Spleen (tissue), 11 donors: ENCODE results near the gene DAZAP1. TPM values are rescaled to one million over a fixed set of nuclear protein-coding genes. Genes with fewer than 3 reads are reported as not detected.
"Not testable (repeated sequence)": the region's sequence is repeated elsewhere in the genome, so short reads cannot be mapped to it uniquely, and the experiment has no call there.

Experiments used
- DNase-seq: peaks from one replicate; pipeline ENCODE4 v3.0.0-alpha.2; 2020
- H3K27ac ChIP-seq, 8 donors: fragments of 200-600 bp; sonication (generic) in 7 of 8; 1 replicate in 4 of 8; 2 replicates in 4 of 8; pipeline versions ENCODE4 v1.5.0 to v1.8.0; 2016 to 2021; ENCODE audit warnings: inconsistent platforms in 4 of 8, mild to moderate bottlenecking in 4 of 8, moderate library complexity in 1 of 8
- H3K27me3 ChIP-seq, 7 donors: fragments of 200-600 bp; sonication (generic) in 6 of 7; replicated peaks in 1 of 7; 1 replicate in 4 of 7; 2 replicates in 3 of 7; pipeline versions ENCODE4 v1.5.0 to v1.8.0; 2016 to 2021; ENCODE audit warnings: inconsistent platforms in 3 of 7, mild to moderate bottlenecking in 1 of 7
- H3K36me3 ChIP-seq, 6 donors: fragments of 200-600 bp; sonication (generic) in 5 of 6; 1 replicate in 4 of 6; 2 replicates in 2 of 6; pipeline versions ENCODE4 v1.5.0 to v1.8.0; 2016 to 2021; ENCODE audit warnings: inconsistent platforms in 2 of 6
- H3K4me1 ChIP-seq, 6 donors: fragments of 200-600 bp; sonication (generic) in 5 of 6; 1 replicate in 3 of 6; 2 replicates in 3 of 6; pipeline versions ENCODE4 v1.5.0 to v1.8.0; 2016 to 2021; ENCODE audit warnings: inconsistent platforms in 3 of 6
- H3K4me3 ChIP-seq, 8 donors: fragments of 200-600 bp; sonication (generic) in 7 of 8; 1 replicate in 4 of 8; 2 replicates in 4 of 8; pipeline versions ENCODE4 v1.5.0 to v1.8.0; 2016 to 2021; ENCODE audit warnings: inconsistent platforms in 4 of 8, mild to moderate bottlenecking in 4 of 8, moderate library complexity in 2 of 8
- H3K9me3 ChIP-seq, 8 donors: fragments of 200-600 bp; sonication (generic) in 7 of 8; 1 replicate in 4 of 8; 2 replicates in 4 of 8; pipeline versions ENCODE4 v1.5.0 to v1.8.0; 2016 to 2021; ENCODE audit warnings: inconsistent platforms in 4 of 8
- POLR2A ChIP-seq, 3 donors: fragments of 450-650 bp; IDR thresholded peaks; one replicate each; pipeline ENCODE4 v1.5.1; 2017; ENCODE audit warnings: antibody characterized with exemption in 3 of 3, mild to moderate bottlenecking in 1 of 3
- POLR2AphosphoS5 ChIP-seq, 3 donors: sonication (generic); formaldehyde crosslinking; IDR thresholded peaks; one replicate each; pipeline ENCODE4 v1.5.1; 2017; ENCODE audit warnings: antibody characterized with exemption in 3 of 3
- WGBS, 5 donors: extraction: QIAGEN DNeasy Blood & Tissue Kit in 3 of 5; methylation state at CpG; one replicate each; pipeline versions ENCODE4 v1.1.5 to v1.1.7; 2013 to 2018; 5-methylcytosine and 5-hydroxymethylcytosine counted together
- intact Hi-C: fragments of 100-400 bp; cut with DNase I; formaldehyde crosslinking; loops from one replicate; pipeline ENCODE4 v1.15.0; 2023; ENCODE audit warnings: low total_unique reads
- polyA plus RNA-seq, 3 donors: library from polyadenylated mRNA; stranded (reverse); fragments of 200-250 nt; gene quantifications; one replicate each; pipeline ENCODE4 v1.2.1, GENCODE V29; 2013
- total RNA-seq, 7 donors: library from RNA; depleted of rRNA in 3 of 7; stranded (reverse); fragments of >200 nt in 3 of 7; fragmentation: NEBNext Ultra II Directional in 4 of 7; extraction: Animal tissue kit (Norgen Biotek cat#: 25700) in 4 of 7; gene quantifications; one replicate each; pipeline versions ENCODE4 v1.1.0 to v1.2.1, GENCODE V29; 2016 to 2021
- TF ChIP-seq, protein P1 (sequence below), 11 experiments: fragments of 200-600 bp in 7 of 11; fragments of 450-650 bp in 4 of 11; sonication (generic) in 4 of 11; IDR thresholded peaks in 8 of 11; conservative IDR thresholded peaks in 3 of 11; 1 replicate in 7 of 11; 2 replicates in 4 of 11; pipeline versions ENCODE4 v1.4.0 to v1.8.0; 2016 to 2021; ENCODE audit warnings: antibody characterized with exemption in 11 of 11, inconsistent platforms in 4 of 11, mild to moderate bottlenecking in 1 of 11
- donor health status: healthy with polysubstance abuse.
- donor health status: DM: no; HTN: no; CAD: no; lungs with moderate emphysema.
- donor health status: DM: no; HTN: no; CAD: no.
- donor health status: Bipolar disorder and iron deficiency.
- donor health status: healthy.
- donor health status: DM: no; HTN: no; CAD: no.
- donor health status: DM: yes; HTN: yes; CAD: no.

DAZAP1 gene
- total and polyA plus RNA-seq, 10 donors: 43.8 to 137 (median 99.6) TPM

DNA sequence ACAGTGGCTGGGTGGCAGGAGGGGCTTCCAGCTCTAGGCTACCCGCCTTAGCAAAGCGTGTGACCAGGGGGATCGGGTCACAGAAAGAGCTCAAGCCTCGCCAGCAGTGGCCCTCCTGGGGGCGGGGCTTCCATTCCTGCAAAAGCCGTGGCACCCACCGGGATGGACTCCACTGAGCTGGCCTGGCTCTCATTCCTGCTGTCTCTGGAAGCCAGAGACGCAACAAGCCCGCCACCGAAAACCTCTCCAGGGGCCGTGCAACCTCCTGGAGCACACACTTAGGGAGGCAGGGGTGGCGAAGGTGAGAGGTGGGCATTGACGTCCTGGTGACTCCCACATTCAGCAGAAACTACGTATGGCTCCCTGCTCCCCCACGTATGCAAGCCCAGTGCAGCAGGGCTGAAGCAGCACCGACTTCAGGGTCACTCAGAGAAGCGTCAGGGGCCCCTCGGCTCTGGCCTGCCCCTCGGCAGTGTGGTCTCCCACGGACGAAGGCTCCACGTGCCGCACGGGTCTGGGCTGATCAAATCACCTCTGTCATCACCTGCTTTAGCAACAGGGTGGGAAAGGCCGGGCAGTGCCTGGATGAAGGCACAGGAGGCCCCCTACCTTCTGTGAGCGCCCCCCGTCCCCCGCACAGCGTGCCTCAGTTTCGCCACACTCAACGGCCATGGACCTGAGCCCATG lies 68.5 kb downstream of the DAZAP1 start:
- H3K4me1 ChIP-seq: peaks cover 21 to 92% (median 51%) of the 10 kb centered on the region in 6 donors
- 89 to 94% (median 92%) methylated on average over 21 to 31 of the region's 31 CpGs for WGBS, 5 donors

DNA sequence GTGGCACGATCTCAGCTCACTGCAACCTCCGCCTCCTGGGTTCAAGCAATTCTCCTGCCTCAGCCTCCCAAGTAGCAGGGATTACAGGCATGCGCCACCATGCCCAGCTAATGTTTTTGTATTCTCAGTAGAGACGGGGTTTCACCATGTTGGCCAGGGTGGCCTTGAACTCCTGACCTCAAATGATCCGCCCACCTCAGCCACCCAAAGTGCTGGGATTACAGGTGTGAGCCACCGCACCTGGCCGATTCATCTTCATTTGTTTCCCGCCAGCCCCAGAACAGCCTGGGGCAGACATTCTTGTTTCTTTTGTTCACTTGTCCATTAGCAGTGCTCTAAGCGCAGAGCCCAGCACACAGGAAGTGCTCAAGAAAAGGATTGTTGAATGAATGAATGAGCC lies 69.7 kb downstream of the DAZAP1 start:
- DNase-seq, H3K27ac ChIP-seq, H3K4me3 ChIP-seq, H3K9me3 ChIP-seq, intact Hi-C loops: not testable (repeated sequence)
- Histone ChIP-seq H3K27me3 (peaks cover 0 to 21% (median 13%) of the 10 kb centered on the region in 7 donors), H3K4me1 (peaks cover 11 to 83% (median 39%) of the 10 kb centered on the region in 6 donors), H3K36me3 (peaks cover 0 to 45% (median 25%) of the 10 kb centered on the region in 6 donors)
- 93 to 96% (median 94%) methylated on average over 9 of the region's 9 CpGs for WGBS, 5 donors

More for the DNA sequence above, 68.5 kb downstream of the DAZAP1 start:
- TF ChIP-seq POLR2AphosphoS5 (IDR thresholded peaks at IDR 0.05) (peak in 1 of 3 donors; percentile 30), POLR2A (IDR thresholded peaks at IDR 0.05) (no peak)
- no peak overlapping the region for H3K27ac ChIP-seq
- H3K36me3 ChIP-seq: peaks cover 0 to 45% (median 25%) of the 10 kb centered on the region in 6 donors
- no peaks in the 10 kb centered on the region for H3K9me3 ChIP-seq
- peak; percentile 70 for DNase-seq
- peaks cover 6 to 33% (median 24%) of the 10 kb centered on the region in 7 donors for H3K27me3 ChIP-seq
- intact Hi-C loops: no loop called here
- H3K4me3 ChIP-seq: no peak overlapping the region

DNA sequence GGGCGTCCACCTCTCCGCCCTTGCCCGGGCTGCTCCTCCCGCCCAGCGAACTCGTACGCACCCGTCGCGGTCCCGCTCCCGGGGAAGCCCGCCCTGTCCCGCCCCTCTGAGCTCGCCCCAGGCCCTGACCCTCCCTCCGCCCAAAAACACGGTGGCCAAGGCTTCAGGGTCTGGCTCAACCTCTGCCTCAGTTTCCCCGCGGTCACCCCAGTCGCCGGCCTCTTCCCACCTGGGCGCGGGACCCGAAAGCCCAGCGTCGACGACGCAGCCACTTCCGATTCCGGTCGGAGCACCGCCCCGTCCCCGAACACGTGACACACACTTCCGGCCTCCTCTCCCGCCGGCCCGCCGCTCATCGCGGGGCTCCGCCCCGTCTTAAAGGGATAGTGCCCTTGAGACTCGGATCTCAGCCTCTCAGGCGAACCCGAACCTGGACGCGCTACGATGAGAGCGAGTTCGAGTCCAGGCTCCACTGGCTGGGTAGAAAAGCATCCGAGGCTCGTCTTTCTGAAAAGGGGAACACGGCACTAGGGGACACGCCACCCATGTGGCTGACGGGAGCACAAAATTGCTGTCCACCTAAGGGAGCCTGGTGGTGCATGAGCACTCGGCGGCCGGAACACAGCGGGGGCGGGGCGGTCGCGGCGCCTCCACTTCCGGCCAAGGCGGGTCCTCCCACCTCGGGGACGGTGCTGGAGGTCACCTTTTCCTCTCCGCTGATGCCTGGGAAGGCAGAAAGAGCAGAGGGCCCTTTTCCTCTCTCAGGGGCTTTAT lies 71.7 kb downstream of the DAZAP1 start, which contains the start of gene C19orf25:
Gene C19orf25 (minus strand): TSS at position 282 of the 774 bp plus-strand sequence. CDS start 312 bp downstream, outside the sequence.
- WGBS, 5 donors: 0 to 1% (median 0%) methylated on average over 34 to 71 of the region's 71 CpGs
- Histone ChIP-seq H3K27me3 (peaks cover 0 to under 1% (median 0%) of the 10 kb centered on the region in 7 donors), H3K27ac (peak within 1 kb of the TSS; percentile 75 to 94 (median 85)), H3K4me3 (peak within 1 kb of the TSS; percentile 94 to 99 (median 97)), H3K9me3 (no peaks in the 10 kb centered on the region), H3K4me1 (peaks cover 11 to 63% (median 33%) of the 10 kb centered on the region in 6 donors), H3K36me3 (peaks cover 0 to 38% (median 23%) of the 10 kb centered on the region in 6 donors)
- DNase-seq: peak; percentile 99
- intact Hi-C loops: no loop called here
- peak in 2 of 3 donors; percentile 37 to 61 for TF ChIP-seq POLR2A (IDR thresholded peaks at IDR 0.05)
- TF ChIP-seq, protein P1, sequence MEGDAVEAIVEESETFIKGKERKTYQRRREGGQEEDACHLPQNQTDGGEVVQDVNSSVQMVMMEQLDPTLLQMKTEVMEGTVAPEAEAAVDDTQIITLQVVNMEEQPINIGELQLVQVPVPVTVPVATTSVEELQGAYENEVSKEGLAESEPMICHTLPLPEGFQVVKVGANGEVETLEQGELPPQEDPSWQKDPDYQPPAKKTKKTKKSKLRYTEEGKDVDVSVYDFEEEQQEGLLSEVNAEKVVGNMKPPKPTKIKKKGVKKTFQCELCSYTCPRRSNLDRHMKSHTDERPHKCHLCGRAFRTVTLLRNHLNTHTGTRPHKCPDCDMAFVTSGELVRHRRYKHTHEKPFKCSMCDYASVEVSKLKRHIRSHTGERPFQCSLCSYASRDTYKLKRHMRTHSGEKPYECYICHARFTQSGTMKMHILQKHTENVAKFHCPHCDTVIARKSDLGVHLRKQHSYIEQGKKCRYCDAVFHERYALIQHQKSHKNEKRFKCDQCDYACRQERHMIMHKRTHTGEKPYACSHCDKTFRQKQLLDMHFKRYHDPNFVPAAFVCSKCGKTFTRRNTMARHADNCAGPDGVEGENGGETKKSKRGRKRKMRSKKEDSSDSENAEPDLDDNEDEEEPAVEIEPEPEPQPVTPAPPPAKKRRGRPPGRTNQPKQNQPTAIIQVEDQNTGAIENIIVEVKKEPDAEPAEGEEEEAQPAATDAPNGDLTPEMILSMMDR (IDR thresholded peaks at IDR 0.05 in 8 of 11, conservative IDR thresholded peaks at IDR 0.05 in 3 of 11): peak in 1 of 11 experiments; percentile 15
- peak; percentile 95 to 96 (median 95) for TF ChIP-seq POLR2AphosphoS5 (IDR thresholded peaks at IDR 0.05)

DNA sequence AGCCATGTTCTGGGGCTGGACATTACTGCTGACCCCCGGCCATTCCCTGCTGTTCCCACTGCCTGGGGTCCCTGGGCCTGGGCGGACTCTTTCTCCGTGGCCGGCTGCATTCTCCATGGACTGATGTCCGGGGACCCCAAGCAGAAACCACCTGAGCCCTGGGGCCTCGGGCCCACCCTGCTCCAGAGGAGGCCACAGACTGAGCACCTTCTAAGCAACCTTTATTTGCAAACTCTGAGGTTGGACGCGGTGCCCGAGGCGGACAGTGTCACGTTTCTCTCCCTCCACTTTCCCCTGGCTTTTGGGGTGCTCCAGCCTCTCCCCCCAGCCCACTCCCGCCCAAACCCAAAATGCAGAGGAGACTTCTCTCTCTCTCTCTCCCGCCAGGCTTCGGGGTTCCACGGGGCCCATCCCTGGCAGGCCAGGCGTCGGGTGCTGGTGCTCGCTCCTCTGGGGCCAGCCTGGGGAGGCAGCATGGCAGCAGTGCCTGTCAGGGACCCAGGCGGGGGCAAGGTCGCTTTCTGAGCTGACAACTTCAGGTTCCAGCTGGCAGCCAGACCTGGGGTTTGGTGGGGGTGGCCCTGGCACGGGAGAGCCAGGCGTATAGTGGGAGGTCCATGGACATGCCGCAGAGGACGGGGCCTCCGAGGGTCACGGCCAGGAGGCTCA lies 74.0 kb downstream of the DAZAP1 start:
- TF ChIP-seq POLR2A (IDR thresholded peaks at IDR 0.05) (no peak), POLR2AphosphoS5 (IDR thresholded peaks at IDR 0.05) (no peak)
- TF ChIP-seq, protein P1 (IDR thresholded peaks at IDR 0.05 in 8 of 11, conservative IDR thresholded peaks at IDR 0.05 in 3 of 11): no peak
- intact Hi-C loops: no loop called here
- Histone ChIP-seq H3K27me3 (no peaks in the 10 kb centered on the region), H3K27ac (no peak overlapping the region), H3K4me3 (no peak overlapping the region), H3K9me3 (no peaks in the 10 kb centered on the region), H3K36me3 (peaks cover 0 to 15% (median 6%) of the 10 kb centered on the region in 6 donors), H3K4me1 (peaks cover 11 to 41% (median 28%) of the 10 kb centered on the region in 6 donors)
- WGBS, 5 donors: 88 to 93% (median 90%) methylated on average over 26 of the region's 26 CpGs
- no peak for DNase-seq
